Activated B cell treated with CpG ODN at 0.5 μM for 24 hours (primary cell): Measurements from ENCODE around the gene GDF7. TPM values are rescaled to one million over a fixed set of nuclear protein-coding genes. Genes with fewer than 3 reads are reported as not detected.

ENCODE experiments used
- ATAC-seq: fragments of 200-7000 bp; cut with Tn5 transposase; one replicate; pipeline ENCODE4 v1.10.0; 2021; ENCODE audit warnings: low read depth, mild to moderate bottlenecking, moderate library complexity
- CTCF ChIA-PET: fragments of 350-600 bp; sonication (Branson Sonifier 250); formaldehyde crosslinking; loops from one replicate; lab custom pipeline; 2021; ENCODE audit warnings: antibody characterized with exemption; lab: Charles Lee
- POLR2A ChIA-PET: fragments of 350-600 bp; sonication (Branson Sonifier 250); formaldehyde crosslinking; loops from one replicate; lab custom pipeline; 2021; ENCODE audit warnings: antibody characterized with exemption; lab: Charles Lee
- DNase-seq: peaks from one replicate; pipeline ENCODE4 v3.0.0; 2022
- H3K27ac Mint-ChIP-seq: one replicate; pipeline ENCODE4 v1.8.0; 2020; ENCODE audit warnings: mixed read lengths
- H3K27me3 Mint-ChIP-seq: one replicate; pipeline ENCODE4 v1.8.0; 2021; ENCODE audit warnings: mixed read lengths
- H3K36me3 Mint-ChIP-seq: one replicate; pipeline ENCODE4 v1.8.0; 2021; ENCODE audit warnings: low read depth, mixed read lengths
- H3K4me1 Mint-ChIP-seq: one replicate; pipeline ENCODE4 v1.8.0; 2021; ENCODE audit warnings: mixed read lengths
- H3K4me3 Mint-ChIP-seq: one replicate; pipeline ENCODE4 v1.8.0; 2020; ENCODE audit warnings: mild to moderate bottlenecking, mixed read lengths
- H3K9me3 Mint-ChIP-seq: one replicate; pipeline ENCODE4 v1.8.0; 2020; ENCODE audit warnings: mixed read lengths
- CTCF ChIP-seq: fragments of 200-600 bp; IDR thresholded peaks from one replicate; pipeline ENCODE4 v1.8.0; 2022; ENCODE audit warnings: antibody characterized with exemption, mild to moderate bottlenecking
- intact Hi-C: fragments of 100-400 bp; cut with micrococcal nuclease; formaldehyde crosslinking; loops from one replicate; pipeline ENCODE4 v1.15.1; 2024
- total RNA-seq: library from RNA; stranded (reverse); gene quantifications from 2 replicates; pipeline ENCODE4 v1.2.3, GENCODE V29; 2022

The GDF7 gene
- total RNA-seq, 1 donor from 2014 or later = 6.7 TPM

GRCh38 chr2:20626392-20626697, 40.6 kb upstream of the GDF7 start:
- Mint-ChIP-seq H3K4me3 (no peak overlapping the region), H3K4me1 (no peaks in the 10 kb centered on the region), H3K36me3 (peaks cover 40% of the 10 kb centered on the region), H3K27me3 (no peaks in the 10 kb centered on the region), H3K9me3 (no peaks in the 10 kb centered on the region), H3K27ac (no peak overlapping the region)
- DNase-seq (no peak), ATAC-seq (no peak)
- ChIA-PET POLR2A (no interaction called here), CTCF (interaction anchor here (1.7 kb wide), 1 partner anchor 16 kb away, joined by 6 read pairs; no protein-coding TSS in a partner anchor)
- TF ChIP-seq CTCF = no peak
- intact Hi-C loops = no loop called here

GRCh38 chr2:20626698-20627513, 40.0 kb upstream of the GDF7 start:
- no peak for ATAC-seq
- Mint-ChIP-seq H3K4me1 (no peaks in the 10 kb centered on the region), H3K9me3 (no peaks in the 10 kb centered on the region), H3K36me3 (peaks cover 37% of the 10 kb centered on the region), H3K27me3 (no peaks in the 10 kb centered on the region), H3K4me3 (no peak overlapping the region), H3K27ac (no peak overlapping the region)
- no peak for TF ChIP-seq CTCF
- DNase-seq = no peak
- intact Hi-C loops = no loop called here
- CTCF ChIA-PET = interaction anchor here (1.7 kb wide), 1 partner anchor 15 kb away, joined by 6 read pairs; no protein-coding TSS in a partner anchor
- POLR2A ChIA-PET = no interaction called here

GRCh38 chr2:20627712-20628380, 39.1 kb upstream of the GDF7 start:
- H3K4me1 Mint-ChIP-seq = no peaks in the 10 kb centered on the region
- intact Hi-C loops = no loop called here
- H3K36me3 Mint-ChIP-seq = peaks cover 28% of the 10 kb centered on the region
- H3K27me3 Mint-ChIP-seq = no peaks in the 10 kb centered on the region
- no peak overlapping the region for H3K27ac Mint-ChIP-seq
- TF ChIP-seq CTCF = no peak
- ATAC-seq (no peak), DNase-seq (no peak)
- no peak overlapping the region for H3K4me3 Mint-ChIP-seq
- CTCF ChIA-PET = no interaction called here
- POLR2A ChIA-PET = no interaction called here
- H3K9me3 Mint-ChIP-seq = no peaks in the 10 kb centered on the region

- peaks cover 5% of the 10 kb centered on the region for H3K4me1 Mint-ChIP-seq
- ChIA-PET CTCF (no interaction called here), POLR2A (no interaction called here)
- no peak for ATAC-seq
- intact Hi-C loops = no loop called here
- DNase-seq = no peak
- no peaks in the 10 kb centered on the region for H3K9me3 Mint-ChIP-seq
- no peak for TF ChIP-seq CTCF
- no peaks in the 10 kb centered on the region for H3K27me3 Mint-ChIP-seq
- no peak overlapping the region for H3K27ac Mint-ChIP-seq
- no peak overlapping the region for H3K4me3 Mint-ChIP-seq
- peaks cover 17% of the 10 kb centered on the region for H3K36me3 Mint-ChIP-seq
Measured at GRCh38 chr2:20629181-20629580, 37.8 kb upstream of the GDF7 start.

- ChIA-PET POLR2A (no interaction called here), CTCF (no interaction called here)
- intact Hi-C loops = no loop called here
- no peak overlapping the region for H3K27ac Mint-ChIP-seq
- DNase-seq = no peak
- peaks cover 5% of the 10 kb centered on the region for H3K4me1 Mint-ChIP-seq
- no peak for TF ChIP-seq CTCF
- no peaks in the 10 kb centered on the region for H3K9me3 Mint-ChIP-seq
- no peak for ATAC-seq
- no peaks in the 10 kb centered on the region for H3K27me3 Mint-ChIP-seq
- peaks cover 15% of the 10 kb centered on the region for H3K36me3 Mint-ChIP-seq
- H3K4me3 Mint-ChIP-seq = no peak overlapping the region
Measured at GRCh38 chr2:20629581-20630171, 37.3 kb upstream of the GDF7 start.
